Endothelial cell of umbilical vein (primary cell): Measurements from ENCODE around the gene CACNG5. TPM values are rescaled to one million over a fixed set of nuclear protein-coding genes. Genes with fewer than 3 reads are reported as not detected.

Source experiments
- BruUV-seq: library from RNA; stranded (reverse); fragments of 400-500 nt; replicated peaks from 2 replicates; lab custom pipeline; 2021; lab: Mats Ljungman, UMichigan
- CTCF ChIA-PET: fragments of 300-600, 350-600 bp; sonication (Branson Sonifier 250); formaldehyde crosslinking; loops from one replicate; lab custom pipeline; 2021; ENCODE audit warnings: antibody characterized with exemption, inconsistent platforms; lab: Charles Lee
- POLR2A ChIA-PET: fragments of 300-600, 350-600 bp; sonication (Branson Sonifier 250); formaldehyde crosslinking; loops from one replicate; lab custom pipeline; 2021; ENCODE audit warnings: antibody characterized with exemption, inconsistent platforms; lab: Charles Lee
- DNase-seq: peaks from one replicate; pipeline ENCODE4 v3.0.0-alpha.2; 2011; ENCODE audit warnings: low read depth, low spot score
- FAIRE-seq: peaks from 2 replicates; lab custom pipeline; 2011; peaks lifted over from hg19 to GRCh38; lab: Jason Lieb, UNC
- H2AFZ ChIP-seq: 2 replicates; pipeline ENCODE4 v1.6.0; 2012; ENCODE audit warnings: low read depth, low read length, control low read depth, inconsistent platforms
- H3K27ac ChIP-seq: 2 replicates; pipeline ENCODE4 v1.5.1; 2011; ENCODE audit warnings: low read depth, mild to moderate bottlenecking, control low read depth, low read length, moderate library complexity; ENCODE audit not compliant: insufficient read depth
- H3K27me3 ChIP-seq, 2 experiments: 2 replicates each; pipeline versions ENCODE4 v1.6.0 to v1.6.1; 2011; ENCODE audit warnings: low read length in 2 of 2, mixed read lengths in 1 of 2; ENCODE audit not compliant: control insufficient read depth in 2 of 2, insufficient read depth in 2 of 2
- H3K36me3 ChIP-seq, 2 experiments: 2 replicates in 1 of 2; 3 replicates in 1 of 2; pipeline ENCODE4 v1.5.1; 2011; ENCODE audit warnings: low read length in 2 of 2, mild to moderate bottlenecking in 1 of 2, moderate library complexity in 1 of 2; ENCODE audit not compliant: control insufficient read depth in 2 of 2, insufficient read depth in 2 of 2; ENCODE audit errors: extremely low read depth in 1 of 2
- H3K4me1 ChIP-seq: 3 replicates; pipeline ENCODE4 v1.5.1; 2011; ENCODE audit warnings: mild to moderate bottlenecking, low read length; ENCODE audit not compliant: control insufficient read depth, insufficient read depth; ENCODE audit errors: extremely low read depth
- H3K4me2 ChIP-seq: 2 replicates; pipeline ENCODE4 v1.6.1; 2011; ENCODE audit warnings: low read length, control low read depth, mixed read lengths; ENCODE audit not compliant: insufficient read depth
- H3K4me3 ChIP-seq, 3 experiments: fragments of 200-600 bp in 1 of 3; sonication (generic), shearing (Covaris generic) in 1 of 3; replicated peaks in 1 of 3; 2 replicates each; pipeline ENCODE4 v1.5.1; 2011 to 2016; ENCODE audit warnings: control low read depth in 3 of 3, low read length in 3 of 3, mild to moderate bottlenecking in 2 of 3, inconsistent platforms in 1 of 3, low read depth in 1 of 3, moderate library complexity in 1 of 3; ENCODE audit not compliant: insufficient read depth in 1 of 3
- H3K79me2 ChIP-seq: 2 replicates; pipeline ENCODE4 v1.6.0; 2012; ENCODE audit warnings: low read length, inconsistent platforms; ENCODE audit not compliant: control insufficient read depth, insufficient read depth
- H3K9ac ChIP-seq: replicated peaks from 2 replicates; pipeline ENCODE3; 2011; ENCODE audit warnings: low read length, control low read depth; ENCODE audit not compliant: insufficient read depth; ENCODE audit errors: extremely low read depth
- H3K9me1 ChIP-seq: replicated peaks from 3 replicates; pipeline ENCODE4 v1.6.0; 2011; ENCODE audit warnings: mild to moderate bottlenecking, low read length; ENCODE audit not compliant: control insufficient read depth, insufficient read depth; ENCODE audit errors: extremely low read depth
- H3K9me3 ChIP-seq: replicated peaks from 2 replicates; pipeline ENCODE4 v1.5.1; 2012; ENCODE audit warnings: low read length, inconsistent platforms; ENCODE audit not compliant: control insufficient read depth, insufficient read depth
- H4K20me1 ChIP-seq: replicated peaks from 2 replicates; pipeline ENCODE3; 2011; ENCODE audit warnings: mild to moderate bottlenecking, low read length; ENCODE audit not compliant: control insufficient read depth, insufficient read depth; ENCODE audit errors: extremely low read depth
- EZH2 ChIP-seq: IDR thresholded peaks from 2 replicates; pipeline ENCODE4 v1.6.1; 2012; ENCODE audit warnings: borderline replicate concordance, low read depth, mild to moderate bottlenecking, moderate library complexity, low read length, inconsistent platforms; ENCODE audit not compliant: severe bottlenecking
- FOS ChIP-seq: IDR thresholded peaks from 2 replicates; pipeline ENCODE4 v1.6.1; 2011; ENCODE audit warnings: mild to moderate bottlenecking, low read length, moderate library complexity, borderline replicate concordance; ENCODE audit not compliant: insufficient read depth
- GATA2 ChIP-seq: IDR thresholded peaks from 2 replicates; pipeline ENCODE4 v1.7.0; 2011; ENCODE audit warnings: low read depth, mild to moderate bottlenecking, moderate library complexity, mixed read lengths, low read length; ENCODE audit not compliant: insufficient read length, insufficient read depth
- JUN ChIP-seq: IDR thresholded peaks from 2 replicates; pipeline ENCODE4 v1.6.1; 2011; ENCODE audit warnings: borderline replicate concordance, low read depth; ENCODE audit not compliant: insufficient read length, insufficient read depth
- MYC ChIP-seq: IDR thresholded peaks from one replicate; pipeline ENCODE4 v1.6.1; 2011; ENCODE audit warnings: mild to moderate bottlenecking, low read depth, low read length
- POLR2A ChIP-seq: IDR thresholded peaks from 2 replicates; pipeline ENCODE4 v1.6.1; 2012; ENCODE audit warnings: low read depth, mild to moderate bottlenecking, control low read depth, low read length
- POLR2AphosphoS5 ChIP-seq: IDR thresholded peaks from 2 replicates; pipeline ENCODE4 v1.6.1; 2012; ENCODE audit warnings: low read depth, mild to moderate bottlenecking, control low read depth, low read length, moderate library complexity; ENCODE audit not compliant: insufficient read depth
- dilution Hi-C: fragments of 300-500 bp; cut with MboI; formaldehyde crosslinking; loops from one replicate; pipeline ENCODE4 v1.15.0; 2019; ENCODE audit warnings: low sequenced_read_pairs; ENCODE audit not compliant: extremely low pct_ligation_motif_present
- intact Hi-C: fragments of 100-400 bp; cut with micrococcal nuclease; formaldehyde crosslinking; loops from one replicate; pipeline ENCODE4 v1.10.0; 2022
- polyA plus RNA-seq, 4 experiments: library from polyadenylated mRNA; depleted of rRNA in 3 of 4; stranded (reverse) in 3 of 4; unstranded in 1 of 4; fragments of >200 nt; gene quantifications; 2 replicates each; pipeline versions ENCODE4 v1.2.1 to v1.2.3, GENCODE V29; 2011 to 2012; ENCODE audit warnings: missing spikeins in 1 of 4
- total RNA-seq: library from RNA; stranded (reverse); gene quantifications from 2 replicates; pipeline ENCODE4 v1.2.3, GENCODE V29; 2021
- TF ChIP-seq, protein P1 (sequence below), 2 donors: IDR thresholded peaks; 1 replicate in 1 of 2; 2 replicates in 1 of 2; pipeline ENCODE4 v1.5.1; 2011; ENCODE audit warnings: low read length in 2 of 2, mild to moderate bottlenecking in 2 of 2, moderate library complexity in 2 of 2, control low read depth in 1 of 2, inconsistent platforms in 1 of 2, low read depth in 1 of 2; ENCODE audit not compliant: insufficient read depth in 1 of 2; ENCODE audit errors: extremely low read depth in 1 of 2
- TF ChIP-seq, protein P2 (sequence below): IDR thresholded peaks from 2 replicates; pipeline ENCODE4 v1.6.1; 2011; ENCODE audit not compliant: insufficient read depth, insufficient read length

The CACNG5 gene
- total and polyA plus RNA-seq, 2 donors (not counting 3 experiments of a cell fraction or from before 2014, with no cell fraction given), result not detected

DNA sequence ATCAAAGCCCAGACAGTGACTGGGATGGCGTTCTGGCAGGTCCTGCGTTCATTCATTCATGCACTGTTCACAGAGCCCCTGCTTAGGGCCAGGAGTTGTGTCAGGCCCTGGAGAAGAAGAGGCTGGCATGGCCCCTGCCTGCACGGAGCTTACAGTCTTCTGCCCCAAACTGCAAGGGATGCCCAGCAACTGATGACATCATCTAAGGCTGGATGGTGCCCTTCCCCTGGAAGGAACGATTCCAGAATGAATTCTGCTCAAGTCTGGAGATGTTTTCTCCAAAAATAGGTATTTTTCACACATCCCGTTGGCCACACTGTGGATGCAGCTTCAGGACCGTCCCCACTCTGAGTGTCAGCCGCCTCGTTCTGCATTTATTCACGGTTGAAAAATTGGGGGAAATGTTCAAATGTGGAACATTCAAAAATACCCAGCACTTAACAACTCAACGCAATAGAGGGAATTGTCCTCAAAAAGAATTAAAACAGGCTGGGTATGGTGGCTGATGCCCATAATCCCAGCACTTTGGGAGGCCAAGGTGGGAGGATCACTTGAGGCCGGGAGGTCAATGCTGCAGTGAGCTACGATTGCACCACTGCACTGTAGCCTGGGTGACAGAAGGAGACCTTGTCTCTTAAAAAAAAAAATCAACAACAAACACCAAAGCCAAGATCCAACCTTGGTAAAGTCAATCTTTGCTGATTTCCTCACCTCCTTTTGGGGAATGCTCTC, 23.8 kb upstream of the CACNG5 start:
- Histone ChIP-seq H3K27ac (no peak overlapping the region), H3K9me1 (no peaks in the 10 kb centered on the region), H3K4me1 (no peaks in the 10 kb centered on the region), H3K27me3 (no peaks in the 10 kb centered on the region), H3K79me2 (no peaks in the 10 kb centered on the region), H3K9ac (no peak overlapping the region), H3K4me3 (no peak overlapping the region), H3K9me3 (no peaks in the 10 kb centered on the region), H3K36me3 (no peaks in the 10 kb centered on the region), H2AFZ (no peak overlapping the region), H3K4me2 (no peak overlapping the region), H4K20me1 (no peaks in the 10 kb centered on the region)
- TF ChIP-seq POLR2AphosphoS5 (no peak), MYC (no peak), GATA2 (no peak), FOS (no peak), EZH2 (no peak), JUN (no peak), POLR2A (no peak)
- TF ChIP-seq, protein P1, sequence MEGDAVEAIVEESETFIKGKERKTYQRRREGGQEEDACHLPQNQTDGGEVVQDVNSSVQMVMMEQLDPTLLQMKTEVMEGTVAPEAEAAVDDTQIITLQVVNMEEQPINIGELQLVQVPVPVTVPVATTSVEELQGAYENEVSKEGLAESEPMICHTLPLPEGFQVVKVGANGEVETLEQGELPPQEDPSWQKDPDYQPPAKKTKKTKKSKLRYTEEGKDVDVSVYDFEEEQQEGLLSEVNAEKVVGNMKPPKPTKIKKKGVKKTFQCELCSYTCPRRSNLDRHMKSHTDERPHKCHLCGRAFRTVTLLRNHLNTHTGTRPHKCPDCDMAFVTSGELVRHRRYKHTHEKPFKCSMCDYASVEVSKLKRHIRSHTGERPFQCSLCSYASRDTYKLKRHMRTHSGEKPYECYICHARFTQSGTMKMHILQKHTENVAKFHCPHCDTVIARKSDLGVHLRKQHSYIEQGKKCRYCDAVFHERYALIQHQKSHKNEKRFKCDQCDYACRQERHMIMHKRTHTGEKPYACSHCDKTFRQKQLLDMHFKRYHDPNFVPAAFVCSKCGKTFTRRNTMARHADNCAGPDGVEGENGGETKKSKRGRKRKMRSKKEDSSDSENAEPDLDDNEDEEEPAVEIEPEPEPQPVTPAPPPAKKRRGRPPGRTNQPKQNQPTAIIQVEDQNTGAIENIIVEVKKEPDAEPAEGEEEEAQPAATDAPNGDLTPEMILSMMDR (IDR thresholded peaks at IDR 0.05; ENCODE audit: extremely low read depth in 1 of 2, insufficient read depth in 1 of 2, low read depth in 1 of 2, low read length in 2 of 2), result no peak
- TF ChIP-seq, protein P2, sequence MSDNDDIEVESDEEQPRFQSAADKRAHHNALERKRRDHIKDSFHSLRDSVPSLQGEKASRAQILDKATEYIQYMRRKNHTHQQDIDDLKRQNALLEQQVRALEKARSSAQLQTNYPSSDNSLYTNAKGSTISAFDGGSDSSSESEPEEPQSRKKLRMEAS, result no peak
- intact Hi-C loops, result no loop called here
- DNase-seq (no peak), FAIRE-seq (no peak)
- dilution Hi-C loops, result no loop called here
- ChIA-PET CTCF (no interaction called here), POLR2A (no interaction called here)
- BruUV-seq, result no TSS peak
